HG03159 (cell line): ENCODE data around the gene TFPI.

Experiments used
- ATAC-seq: cut with Tn5 transposase; IDR thresholded peaks from one replicate; pipeline ENCODE4 v1.9.1; 2021; ENCODE audit warnings: mild to moderate bottlenecking, moderate library complexity; ENCODE audit not compliant: unreplicated experiment

The TFPI gene

DNA sequence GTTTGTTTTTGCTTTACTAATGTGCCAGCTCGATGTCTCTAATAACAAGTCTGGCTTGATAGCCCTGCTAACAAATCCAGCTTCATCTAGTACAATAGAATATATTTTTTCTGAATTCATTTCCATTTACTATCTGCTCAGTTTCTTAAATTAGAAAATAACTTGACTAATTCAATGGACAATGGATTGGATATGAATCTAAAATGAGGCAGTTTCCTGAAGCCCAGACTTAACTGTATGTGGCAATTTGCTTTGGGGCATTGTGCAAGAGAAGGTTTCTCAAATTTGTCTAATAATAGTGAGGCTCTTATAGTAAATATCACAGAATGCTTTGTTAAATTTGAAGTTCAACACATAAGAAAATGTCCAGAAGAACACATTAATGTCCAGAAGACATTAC is 132.0 kb downstream of the TFPI start:
- no peak for ATAC-seq

DNA sequence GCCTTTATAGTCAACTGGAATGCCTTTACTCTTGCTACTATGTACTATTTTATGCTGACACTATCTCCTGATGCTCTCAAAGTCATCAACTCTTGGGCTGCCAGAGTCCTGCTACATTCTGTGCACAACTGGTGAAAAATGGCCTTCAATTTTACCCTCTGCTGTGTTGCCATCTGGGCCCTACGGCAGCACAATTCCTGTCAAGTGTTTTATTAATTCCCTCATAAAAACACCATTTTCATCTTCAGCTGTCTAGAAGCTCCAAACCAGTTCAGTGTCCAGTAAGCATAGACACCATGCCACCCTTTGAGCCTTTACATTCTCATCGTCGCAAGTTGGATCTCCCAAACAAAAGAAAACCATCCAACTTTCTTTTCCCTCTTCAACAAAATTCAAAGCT is 132.7 kb downstream of the TFPI start:
- no peak for ATAC-seq

DNA sequence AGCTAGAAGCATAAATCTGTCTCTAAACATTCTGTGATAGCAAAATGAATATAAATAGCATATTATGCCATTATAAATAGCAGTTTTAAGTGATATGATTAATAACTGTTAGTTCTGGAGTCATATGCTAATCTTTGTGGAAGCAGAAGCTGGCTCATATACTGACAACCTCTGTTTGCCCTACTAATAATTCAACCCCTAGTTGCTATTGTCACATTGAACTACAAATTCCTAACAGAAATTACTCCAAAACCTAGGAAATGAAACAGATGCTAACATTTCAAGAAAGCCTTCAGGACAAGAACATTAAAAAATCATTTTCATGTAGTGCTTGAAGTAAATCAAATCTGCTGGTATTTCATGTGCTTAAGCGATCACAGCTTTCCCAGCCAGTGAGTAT is 134.4 kb downstream of the TFPI start:
- no peak for ATAC-seq

DNA sequence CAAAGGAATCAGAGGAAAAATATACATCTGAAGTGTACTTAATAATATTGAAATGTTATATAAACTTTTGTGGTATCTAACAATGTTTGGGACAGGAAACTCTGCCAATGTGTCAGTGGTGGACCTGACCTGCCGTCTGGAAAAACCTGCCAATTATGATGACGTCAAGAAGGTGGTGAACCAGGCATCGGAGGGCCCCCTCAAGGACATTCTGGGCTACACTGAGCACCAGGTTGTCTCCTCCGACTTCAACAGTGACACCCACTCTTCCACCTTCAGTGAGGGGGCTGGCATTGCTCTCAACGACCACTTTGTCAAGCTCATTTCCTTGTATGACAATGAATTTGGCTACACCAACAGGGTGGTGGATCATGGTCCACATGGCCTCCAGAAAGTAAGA is 138.8 kb downstream of the TFPI start:
- ATAC-seq: no peak
